ENCODE data around the gene TMEM61. TPM values are rescaled to one million over a fixed set of nuclear protein-coding genes. Genes with fewer than 3 reads are reported as not detected.
A peak's percentile ranks its signal among the peaks of the same experiment; 100 is the strongest.

The TMEM61 gene
- polyA plus RNA-seq, 1 of the 3 experiments (the other 2 are of a cell fraction): not detected

- ChIA-PET CTCF (interaction anchor here (1.2 to 6.9 kb wide), 6 partner anchors 11 to 64 kb away, joined by 3 to 49 read pairs (median 18); no protein-coding TSS in a partner anchor), POLR2A (no interaction called here)
- no peak for DNase-seq
- no peak overlapping the region for H3K4me2 ChIP-seq
- no peaks in the 10 kb centered on the region for H3F3A ChIP-seq (replicated peaks; ENCODE audit: insufficient read depth)
- H3K9ac ChIP-seq: no peak overlapping the region
- no peak overlapping the region for H3K4me3 ChIP-seq (ENCODE audit: low read depth in 2 of 2, low read length in 1 of 2)
- no peaks in the 10 kb centered on the region for H3K9me3 ChIP-seq
- WGBS (ENCODE audit: low lambda C conversion rate): 25% methylated on average over 1 of the region's 3 CpGs
- H3K9me2 ChIP-seq: no peaks in the 10 kb centered on the region
- no peaks in the 10 kb centered on the region for H3K36me3 ChIP-seq (replicated peaks in 1 of 2; ENCODE audit: control insufficient read depth in 1 of 2, insufficient read depth in 2 of 2, low read length in 1 of 2)
- H2AFZ ChIP-seq (ENCODE audit: low read depth): no peak overlapping the region
- peaks cover 0 to 4% of the 10 kb centered on the region in 2 experiments; a peak in 1 of 4 replicates for H3K4me1 ChIP-seq (ENCODE audit: control insufficient read depth in 1 of 2, insufficient read depth in 2 of 2, low read depth in 1 of 2, low read length in 1 of 2)
- H4K20me1 ChIP-seq (ENCODE audit: insufficient read depth): no peaks in the 10 kb centered on the region
- H3K79me2 ChIP-seq (ENCODE audit: insufficient read depth): no peaks in the 10 kb centered on the region
- H3K27me3 ChIP-seq (ENCODE audit: insufficient read depth): no peaks in the 10 kb centered on the region
- TF ChIP-seq NFIC (IDR thresholded peaks at IDR 0.05; ENCODE audit: borderline replicate concordance): no peak
- TF ChIP-seq FOSL2 (IDR thresholded peaks at IDR 0.05; ENCODE audit: borderline replicate concordance, low read depth): peak; percentile 4; the same call in 1 of the 2 replicates
- 0 out of 4 replicates have a peak overlapping the region, but pooled peaks of 1 of the 2 experiments have one; percentile 3 for H3K27ac ChIP-seq (ENCODE audit: low read depth in 2 of 2, low read length in 1 of 2)
Measured at GRCh38 chr1:55007625-55008024, 27.2 kb downstream of the TMEM61 start.

GRCh38 chr1:55010194-55010886 lies 29.9 kb downstream of the TMEM61 start:
- no peak for DNase-seq
- H3K4me3 ChIP-seq (ENCODE audit: low read depth in 2 of 2, low read length in 1 of 2): no peak overlapping the region
- no peaks in the 10 kb centered on the region for H3K9me2 ChIP-seq
- no peaks in the 10 kb centered on the region for H3K9me3 ChIP-seq
- ChIA-PET POLR2A (no interaction called here), CTCF (interaction anchor here (0.9 to 6.9 kb wide), 5 partner anchors 12 to 65 kb away, joined by 3 to 49 read pairs (median 8); no protein-coding TSS in a partner anchor)
- no peak overlapping the region for H3K4me2 ChIP-seq
- H3K79me2 ChIP-seq (ENCODE audit: insufficient read depth): no peaks in the 10 kb centered on the region
- TF ChIP-seq RFX5 (IDR thresholded peaks at IDR 0.05; ENCODE audit: low read length) (no peak), REST (IDR thresholded peaks at IDR 0.05; ENCODE audit: low read depth, low read length) (no peak), USF1 (IDR thresholded peaks at IDR 0.05; ENCODE audit: borderline replicate concordance, low read depth) (no peak), IRF3 (IDR thresholded peaks at IDR 0.05; ENCODE audit: low read depth, low read length) (no peak)
- no peaks in the 10 kb centered on the region for H3K27me3 ChIP-seq (ENCODE audit: insufficient read depth)
- H3K27ac ChIP-seq (ENCODE audit: low read depth in 2 of 2, low read length in 1 of 2): no peak overlapping the region
- 92% methylated on average over 3 of the region's 9 CpGs for WGBS (ENCODE audit: low lambda C conversion rate)
- H4K20me1 ChIP-seq (ENCODE audit: insufficient read depth): no peaks in the 10 kb centered on the region
- H2AFZ ChIP-seq (ENCODE audit: low read depth): no peak overlapping the region
- peaks cover 0 to 4% of the 10 kb centered on the region in 2 experiments; a peak in 1 of 4 replicates for H3K4me1 ChIP-seq (ENCODE audit: control insufficient read depth in 1 of 2, insufficient read depth in 2 of 2, low read depth in 1 of 2, low read length in 1 of 2)
- H3F3A ChIP-seq (replicated peaks; ENCODE audit: insufficient read depth): no peaks in the 10 kb centered on the region
- H3K9ac ChIP-seq: no peak overlapping the region
- H3K36me3 ChIP-seq (replicated peaks in 1 of 2; ENCODE audit: control insufficient read depth in 1 of 2, insufficient read depth in 2 of 2, low read length in 1 of 2): no peaks in the 10 kb centered on the region

Measured in SK-N-SH (cell line).